IPS-15b (cell line): ENCODE results near the gene EID3.
"Not testable (repeated sequence)": the region's sequence is repeated elsewhere in the genome, so short reads cannot be mapped to it uniquely, and the experiment has no call there.

Experiments used
- H3K27me3 ChIP-seq: one replicate; pipeline ENCODE4 v1.6.1; 2013; ENCODE audit warnings: low read length; ENCODE audit not compliant: control insufficient read depth, insufficient read depth
- H3K36me3 ChIP-seq: one replicate; pipeline ENCODE4 v1.6.1; 2013; ENCODE audit warnings: low read length; ENCODE audit not compliant: control insufficient read depth, insufficient read depth
- H3K4me1 ChIP-seq: one replicate; pipeline ENCODE4 v1.6.1; 2013; ENCODE audit warnings: mild to moderate bottlenecking, low read length; ENCODE audit not compliant: control insufficient read depth, insufficient read depth
- H3K4me3 ChIP-seq: one replicate; pipeline ENCODE4 v1.5.1; 2013; ENCODE audit warnings: low read depth, low read length
- H3K9ac ChIP-seq: one replicate; pipeline ENCODE4 v1.6.1; 2013; ENCODE audit warnings: low read depth, mild to moderate bottlenecking, low read length
- H3K9me3 ChIP-seq: one replicate; pipeline ENCODE4 v1.6.1; 2013; ENCODE audit warnings: mild to moderate bottlenecking, low read length; ENCODE audit not compliant: control insufficient read depth, insufficient read depth

The EID3 gene

GRCh38 chr12:104332273-104332672 is 28.7 kb downstream of the EID3 start:
- not testable (repeated sequence) for H3K4me1 ChIP-seq, H3K27me3 ChIP-seq, H3K9me3 ChIP-seq, H3K9ac ChIP-seq, H3K4me3 ChIP-seq, H3K36me3 ChIP-seq

GRCh38 chr12:104333692-104334255 is 30.2 kb downstream of the EID3 start:
- H3K4me1 ChIP-seq, result no peaks in the 10 kb centered on the region
- no peak overlapping the region for H3K9ac ChIP-seq
- no peaks in the 10 kb centered on the region for H3K27me3 ChIP-seq
- peaks cover 4% of the 10 kb centered on the region for H3K36me3 ChIP-seq
- H3K4me3 ChIP-seq, result no peak overlapping the region
- H3K9me3 ChIP-seq, result no peaks in the 10 kb centered on the region

- no peak overlapping the region for H3K9ac ChIP-seq
- H3K9me3 ChIP-seq, result no peaks in the 10 kb centered on the region
- peaks cover 6% of the 10 kb centered on the region for H3K36me3 ChIP-seq
- no peak overlapping the region for H3K4me3 ChIP-seq
- H3K27me3 ChIP-seq, result no peaks in the 10 kb centered on the region
- no peaks in the 10 kb centered on the region for H3K4me1 ChIP-seq
Measured at GRCh38 chr12:104334581-104334980, 31.0 kb downstream of the EID3 start.

GRCh38 chr12:104336115-104336514 is 32.6 kb downstream of the EID3 start:
- Histone ChIP-seq H3K36me3 (peaks cover 19% of the 10 kb centered on the region), H3K4me1 (no peaks in the 10 kb centered on the region), H3K9me3 (no peaks in the 10 kb centered on the region), H3K4me3 (no peak overlapping the region), H3K9ac (no peak overlapping the region), H3K27me3 (no peaks in the 10 kb centered on the region)

- H3K4me1 ChIP-seq, result no peaks in the 10 kb centered on the region
- H3K36me3 ChIP-seq, result peaks cover 25% of the 10 kb centered on the region
Measured at GRCh38 chr12:104337030-104337558, 33.6 kb downstream of the EID3 start.

GRCh38 chr12:104339663-104340062 is 36.1 kb downstream of the EID3 start:
- Histone ChIP-seq H3K27me3 (no peaks in the 10 kb centered on the region), H3K9ac (no peak overlapping the region), H3K4me3 (no peak overlapping the region), H3K4me1 (no peaks in the 10 kb centered on the region), H3K9me3 (no peaks in the 10 kb centered on the region), H3K36me3 (peaks cover 34% of the 10 kb centered on the region)

More at GRCh38 chr12:104337030-104337558, 33.6 kb downstream of the EID3 start:
- H3K27me3 ChIP-seq, result no peaks in the 10 kb centered on the region
- H3K9ac ChIP-seq, result no peak overlapping the region
- no peaks in the 10 kb centered on the region for H3K9me3 ChIP-seq
- no peak overlapping the region for H3K4me3 ChIP-seq

- Histone ChIP-seq H3K9me3 (no peaks in the 10 kb centered on the region), H3K4me3 (no peak overlapping the region), H3K9ac (no peak overlapping the region), H3K27me3 (no peaks in the 10 kb centered on the region), H3K36me3 (peaks cover 34% of the 10 kb centered on the region), H3K4me1 (no peaks in the 10 kb centered on the region)
Measured at GRCh38 chr12:104340177-104340576, 36.6 kb downstream of the EID3 start.

GRCh38 chr12:104340925-104341611 is 37.5 kb downstream of the EID3 start:
- no peak overlapping the region for H3K9ac ChIP-seq
- H3K9me3 ChIP-seq, result no peaks in the 10 kb centered on the region
- H3K4me1 ChIP-seq, result no peaks in the 10 kb centered on the region
- H3K4me3 ChIP-seq, result no peak overlapping the region
- H3K36me3 ChIP-seq, result peaks cover 34% of the 10 kb centered on the region
- no peaks in the 10 kb centered on the region for H3K27me3 ChIP-seq

- no peak overlapping the region for H3K4me3 ChIP-seq
- no peak overlapping the region for H3K9ac ChIP-seq
- H3K27me3 ChIP-seq, result no peaks in the 10 kb centered on the region
- H3K4me1 ChIP-seq, result no peaks in the 10 kb centered on the region
- H3K36me3 ChIP-seq, result peaks cover 34% of the 10 kb centered on the region
- no peaks in the 10 kb centered on the region for H3K9me3 ChIP-seq
Measured at GRCh38 chr12:104342147-104342546, 38.6 kb downstream of the EID3 start.

GRCh38 chr12:104342635-104343249 is 39.2 kb downstream of the EID3 start:
- Histone ChIP-seq H3K4me1 (no peaks in the 10 kb centered on the region), H3K9ac (no peak overlapping the region), H3K27me3 (no peaks in the 10 kb centered on the region), H3K36me3 (peaks cover 34% of the 10 kb centered on the region), H3K4me3 (no peak overlapping the region), H3K9me3 (no peaks in the 10 kb centered on the region)

- Histone ChIP-seq H3K36me3 (peaks cover 27% of the 10 kb centered on the region), H3K9me3 (no peaks in the 10 kb centered on the region), H3K9ac (no peak overlapping the region), H3K4me3 (no peak overlapping the region), H3K4me1 (no peaks in the 10 kb centered on the region), H3K27me3 (no peaks in the 10 kb centered on the region)
Measured at GRCh38 chr12:104344682-104345081, 41.1 kb downstream of the EID3 start.
